Urinary bladder (tissue), 4 donors: ENCODE results near the gene GNAI2. TPM values are rescaled to one million over a fixed set of nuclear protein-coding genes. Genes with fewer than 3 reads are reported as not detected.
A peak's percentile ranks its signal among the peaks of the same experiment; 100 is the strongest.

Source experiments
- DNase-seq: peaks from one replicate; pipeline ENCODE4 v3.0.0-alpha.2; 2015; ENCODE audit errors: extremely low spot score
- H3K27ac ChIP-seq: one replicate; pipeline ENCODE4 v1.5.1; 2013; ENCODE audit warnings: low read depth, mild to moderate bottlenecking, moderate library complexity
- H3K36me3 ChIP-seq: one replicate; pipeline ENCODE4 v1.6.1; 2013; ENCODE audit warnings: mild to moderate bottlenecking, moderate library complexity; ENCODE audit not compliant: insufficient read depth
- H3K4me1 ChIP-seq: one replicate; pipeline ENCODE4 v1.6.1; 2013; ENCODE audit warnings: mild to moderate bottlenecking, moderate library complexity; ENCODE audit not compliant: insufficient read depth
- H3K4me3 ChIP-seq: one replicate; pipeline ENCODE4 v1.5.1; 2013; ENCODE audit warnings: low read depth, low read length
- WGBS: extraction: QIAGEN DNeasy Blood & Tissue Kit; methylation state at CpG from one replicate; pipeline ENCODE4 v1.1.7; 2013; 5-methylcytosine and 5-hydroxymethylcytosine counted together
- polyA plus RNA-seq: library from polyadenylated mRNA; stranded (reverse); fragments of 200-250 nt; gene quantifications from one replicate; pipeline ENCODE4 v1.2.3, GENCODE V29; 2013
- total RNA-seq: library from RNA; depleted of rRNA; stranded (reverse); fragments of >200 nt; gene quantifications from one replicate; pipeline ENCODE4 v1.2.3, GENCODE V29; 2014
- donor health status: healthy with polysubstance abuse.
- donor health status: healthy.

The GNAI2 gene
- total and polyA plus RNA-seq, 2 donors = 96.3 to 263 TPM

DNA sequence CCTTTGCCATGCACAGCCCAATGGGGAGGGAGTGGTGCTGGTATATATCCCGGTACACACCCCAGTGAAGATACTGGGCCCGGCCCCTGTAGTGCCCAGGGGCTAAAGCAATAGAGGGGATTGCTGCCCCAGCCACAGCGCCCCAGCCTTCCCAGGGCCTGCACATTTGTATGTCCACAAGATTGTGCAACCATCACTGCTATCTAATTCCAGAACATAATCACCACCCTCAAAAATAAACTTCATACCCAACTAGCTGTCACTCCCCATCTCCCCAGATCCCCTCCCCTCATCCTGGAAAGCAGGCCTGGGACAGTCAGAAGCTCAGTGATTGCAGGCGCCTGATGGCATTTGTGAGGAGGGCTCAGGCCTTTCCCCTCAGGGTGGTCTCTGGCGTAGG, 13.5 kb downstream of the GNAI2 start:
- Histone ChIP-seq H3K36me3 (no peaks in the 10 kb centered on the region), H3K4me3 (no peak overlapping the region), H3K4me1 (no peaks in the 10 kb centered on the region), H3K27ac (no peak overlapping the region)
- no peak for DNase-seq
- 87% methylated on average over 5 of the region's 5 CpGs for WGBS

DNA sequence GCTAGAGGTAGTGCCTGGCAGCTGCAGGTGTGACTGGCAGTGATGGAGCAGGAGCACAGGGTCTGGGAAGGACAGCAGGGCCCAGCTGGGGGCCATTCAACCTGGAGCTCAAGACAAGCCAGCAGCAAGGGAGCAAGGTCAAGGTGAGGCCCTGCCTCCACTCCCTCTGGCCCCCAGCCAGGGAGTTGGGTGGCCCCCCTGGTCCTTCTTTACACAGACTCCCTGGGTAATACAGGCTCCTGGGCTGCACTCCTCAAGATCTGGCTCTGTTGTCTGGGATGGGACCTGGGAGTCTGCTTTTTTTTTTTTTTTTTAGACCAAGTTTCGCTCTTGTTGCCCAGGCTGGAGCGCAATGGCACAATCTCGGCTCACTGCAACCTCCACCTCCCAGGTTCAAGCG, 14.5 kb downstream of the GNAI2 start:
- WGBS = 92% methylated on average over 4 of the region's 4 CpGs
- no peak overlapping the region for H3K4me3 ChIP-seq
- H3K4me1 ChIP-seq = no peaks in the 10 kb centered on the region
- DNase-seq = no peak
- H3K36me3 ChIP-seq = no peaks in the 10 kb centered on the region
- H3K27ac ChIP-seq = no peak overlapping the region

DNA sequence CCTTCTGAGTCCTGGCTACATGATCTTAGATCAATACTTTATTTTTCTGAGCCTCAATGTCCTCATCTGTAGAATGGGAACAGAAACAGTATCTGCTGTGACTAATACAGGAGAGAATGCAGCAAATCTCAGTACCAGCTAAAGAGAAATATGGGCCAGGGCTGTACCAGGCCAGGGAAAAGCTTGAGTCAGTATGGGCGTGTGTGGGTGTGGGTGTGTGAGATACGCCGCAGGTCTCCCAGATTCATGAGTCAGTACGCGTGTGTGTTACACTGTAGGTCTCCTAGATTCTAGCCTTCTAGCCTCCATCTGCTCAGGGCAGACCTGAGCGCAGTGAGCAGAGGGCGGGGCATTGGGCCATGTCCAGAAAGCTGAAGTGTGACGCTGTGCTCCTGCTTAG, 15.2 kb downstream of the GNAI2 start:
- DNase-seq = no peak
- WGBS = 73% methylated on average over 8 of the region's 8 CpGs
- Histone ChIP-seq H3K4me1 (no peaks in the 10 kb centered on the region), H3K27ac (no peak overlapping the region), H3K36me3 (no peaks in the 10 kb centered on the region), H3K4me3 (no peak overlapping the region)

GRCh38 chr3:50254577-50255250, 18.7 kb downstream of the GNAI2 start:
- Histone ChIP-seq H3K4me1 (no peaks in the 10 kb centered on the region), H3K27ac (peak overlapping the region; percentile 68), H3K36me3 (no peaks in the 10 kb centered on the region), H3K4me3 (no peak overlapping the region)
- no peak for DNase-seq
- 75% methylated on average over 8 of the region's 8 CpGs for WGBS

DNA sequence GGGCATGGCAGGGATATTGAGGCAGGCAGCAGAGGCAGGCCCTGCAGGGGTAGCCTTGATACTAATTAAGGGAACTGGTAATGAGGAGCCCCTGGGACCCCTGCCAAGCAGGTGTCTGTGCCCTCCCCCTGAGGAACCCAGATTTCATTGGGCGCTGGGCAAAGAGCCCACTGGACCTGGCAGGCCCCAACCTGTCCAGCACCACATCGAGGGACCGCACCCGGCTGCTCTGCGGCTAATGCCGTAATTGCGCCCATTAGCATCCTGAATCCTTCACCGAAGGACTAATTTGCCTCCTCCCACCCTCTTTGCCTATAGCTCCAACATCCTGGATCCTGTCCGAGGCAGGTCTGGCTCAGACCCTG, 19.2 kb downstream of the GNAI2 start:
- 82% methylated on average over 9 of the region's 9 CpGs for WGBS

GRCh38 chr3:50256978-50257890, 21.2 kb downstream of the GNAI2 start:
- DNase-seq = no peak
- no peaks in the 10 kb centered on the region for H3K4me1 ChIP-seq
- H3K27ac ChIP-seq = no peak overlapping the region
- 87% methylated on average over 20 of the region's 20 CpGs for WGBS
- no peak overlapping the region for H3K4me3 ChIP-seq
- no peaks in the 10 kb centered on the region for H3K36me3 ChIP-seq

More for the DNA sequence above, 19.2 kb downstream of the GNAI2 start:
- Histone ChIP-seq H3K36me3 (no peaks in the 10 kb centered on the region), H3K4me3 (no peak overlapping the region), H3K27ac (peak overlapping the region; percentile 55), H3K4me1 (no peaks in the 10 kb centered on the region)
- DNase-seq = no peak

DNA sequence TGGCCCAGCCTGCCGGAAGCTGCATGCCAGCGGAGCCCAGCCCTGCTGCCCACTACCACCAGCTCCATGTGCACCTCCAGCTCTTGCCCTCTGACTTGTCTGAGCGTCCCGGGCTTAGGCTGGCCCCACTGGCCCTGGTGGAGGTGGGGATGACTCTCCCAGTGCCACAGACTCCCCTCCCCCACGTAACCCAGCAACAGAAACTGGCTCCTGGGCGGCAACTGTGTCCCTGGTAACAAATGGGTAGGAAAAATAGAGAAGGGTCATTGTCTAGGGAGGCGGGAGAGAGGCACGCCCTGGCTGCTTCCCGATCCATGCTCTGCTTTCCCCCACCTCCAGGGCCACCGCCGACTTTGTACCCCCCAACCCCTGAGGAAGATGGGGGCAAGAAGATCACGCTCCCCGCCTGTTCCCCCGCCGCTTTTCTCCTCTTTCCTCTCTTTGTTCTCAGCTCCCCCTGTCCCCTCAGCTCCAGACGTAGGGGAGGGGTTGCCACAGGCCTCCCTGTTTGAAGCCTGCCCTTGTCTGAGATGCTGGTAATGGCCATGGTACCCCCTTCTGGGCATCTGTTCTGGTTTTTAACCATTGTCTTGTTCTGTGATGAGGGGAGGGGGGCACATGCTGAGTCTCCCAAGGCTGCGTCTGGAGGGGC, 22.2 kb downstream of the GNAI2 start:
- Histone ChIP-seq H3K4me1 (no peaks in the 10 kb centered on the region), H3K4me3 (no peak overlapping the region), H3K36me3 (no peaks in the 10 kb centered on the region), H3K27ac (no peak overlapping the region)
- WGBS = 84% methylated on average over 17 of the region's 17 CpGs
- DNase-seq = no peak

GRCh38 chr3:50258979-50259378, 23.0 kb downstream of the GNAI2 start:
- H3K4me1 ChIP-seq = no peaks in the 10 kb centered on the region
- no peak overlapping the region for H3K4me3 ChIP-seq
- WGBS = 75% methylated on average over 16 of the region's 16 CpGs
- H3K36me3 ChIP-seq = no peaks in the 10 kb centered on the region
- DNase-seq = no peak
- H3K27ac ChIP-seq = no peak overlapping the region

DNA sequence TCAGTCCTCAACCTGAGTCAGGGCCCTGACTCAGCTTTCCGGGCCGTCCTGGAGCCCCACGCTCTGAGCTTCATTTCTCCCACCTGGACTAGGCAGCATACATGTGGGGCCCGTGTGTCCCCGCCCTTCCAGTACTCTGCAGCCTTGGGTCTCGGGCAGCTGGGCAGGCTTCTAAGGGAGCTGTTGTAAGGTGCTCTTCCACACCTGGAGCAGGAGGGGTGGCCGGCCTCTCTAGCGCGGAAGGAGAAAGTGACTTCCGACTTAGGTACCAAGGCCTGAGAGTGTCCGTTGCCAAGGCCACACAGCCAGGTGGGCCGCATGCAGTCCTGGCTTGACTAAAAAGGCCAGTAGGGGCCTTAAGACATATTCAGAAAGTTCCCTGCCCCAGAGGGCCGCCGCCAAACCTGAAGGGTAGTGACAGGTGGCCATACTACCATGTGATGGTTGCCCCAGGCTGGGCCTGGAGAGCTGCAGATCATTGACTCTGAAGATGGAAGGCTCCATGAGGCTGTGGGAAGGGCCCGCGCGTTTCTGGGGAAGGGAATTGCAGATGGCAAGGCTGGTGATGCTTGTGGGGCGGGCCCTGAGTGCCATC, 23.5 kb downstream of the GNAI2 start:
- no peak for DNase-seq
- WGBS = 57% methylated on average over 18 of the region's 18 CpGs
- H3K27ac ChIP-seq = peak overlapping the region; percentile 60
- H3K4me3 ChIP-seq = no peak overlapping the region
- no peaks in the 10 kb centered on the region for H3K36me3 ChIP-seq
- H3K4me1 ChIP-seq = no peaks in the 10 kb centered on the region

GRCh38 chr3:50260027-50260941, 24.3 kb downstream of the GNAI2 start:
- no peak for DNase-seq
- Histone ChIP-seq H3K4me3 (peak overlapping the region; percentile 54), H3K36me3 (no peaks in the 10 kb centered on the region), H3K4me1 (no peaks in the 10 kb centered on the region), H3K27ac (peak overlapping the region; percentile 96)
- WGBS = 1% methylated on average over 70 of the region's 70 CpGs

DNA sequence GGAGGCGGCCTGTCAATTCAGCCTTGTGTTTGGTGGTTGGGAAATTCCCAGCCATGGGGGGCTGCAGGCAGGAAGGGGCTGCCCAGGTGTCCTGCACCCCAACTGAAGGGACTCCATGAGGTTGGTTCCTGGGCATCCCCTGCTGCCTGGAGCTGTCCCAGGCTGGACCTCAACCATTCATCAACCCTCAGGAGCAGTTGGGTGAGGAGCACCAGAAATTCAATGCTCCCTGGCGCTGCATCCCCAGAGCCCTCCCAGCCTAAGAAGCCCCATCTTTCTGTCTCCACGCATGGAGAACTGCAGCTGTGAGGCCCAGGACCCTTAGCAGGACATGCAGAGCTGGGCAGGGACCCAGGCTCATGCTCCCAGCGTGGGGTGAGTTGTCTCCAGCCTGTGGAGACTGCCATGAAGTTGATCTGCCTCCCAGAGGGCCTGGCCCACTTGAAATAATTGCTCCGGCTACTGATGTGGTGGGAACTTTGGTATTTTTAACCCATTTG, 25.0 kb downstream of the GNAI2 start:
- peak overlapping the region; percentile 96 for H3K27ac ChIP-seq
- WGBS = 56% methylated on average over 5 of the region's 5 CpGs
- no peak overlapping the region for H3K4me3 ChIP-seq
- peaks cover 2% of the 10 kb centered on the region for H3K4me1 ChIP-seq
- DNase-seq = no peak
- H3K36me3 ChIP-seq = no peaks in the 10 kb centered on the region

DNA sequence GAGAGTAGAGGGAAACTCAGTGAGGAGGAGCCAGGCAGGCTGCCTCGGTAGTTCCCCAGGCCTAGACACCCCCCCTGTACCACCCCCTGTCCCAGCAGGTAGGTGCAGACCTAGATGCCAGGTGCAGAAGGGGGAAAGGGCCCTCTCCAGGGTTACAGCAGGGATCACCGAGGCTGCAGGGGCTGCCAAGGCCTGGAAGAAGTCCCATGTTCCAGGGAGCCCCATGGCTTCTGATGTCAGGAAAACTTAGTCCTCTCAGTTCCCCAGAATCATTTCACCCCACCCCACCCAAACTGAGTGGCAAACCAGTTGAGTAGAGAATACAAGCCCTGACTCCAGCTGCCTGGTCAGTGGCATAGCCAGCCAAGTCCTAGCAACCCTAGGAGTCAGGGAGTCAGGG, 25.5 kb downstream of the GNAI2 start:
- whole genome bisulfite sequencing = 42% methylated on average over 2 of the region's 2 CpGs
- no peaks in the 10 kb centered on the region for H3K36me3 ChIP-seq
- DNase-seq = no peak
- H3K27ac ChIP-seq = no peak overlapping the region
- no peak overlapping the region for H3K4me3 ChIP-seq
- H3K4me1 ChIP-seq = peaks cover 2% of the 10 kb centered on the region
